Keratinocyte (primary cell): ENCODE data around the gene GSC2. TPM values are rescaled to one million over a fixed set of nuclear protein-coding genes. Genes with fewer than 3 reads are reported as not detected.
"Not testable (repeated sequence)": the region's sequence is repeated elsewhere in the genome, so short reads cannot be mapped to it uniquely, and the experiment has no call there.

Source experiments
- DNase-seq: peaks from one replicate; pipeline ENCODE4 v3.0.0-alpha.2; 2011; ENCODE audit warnings: low read depth, missing footprints, low spot score
- FAIRE-seq: peaks from 2 replicates; lab custom pipeline; 2011; peaks lifted over from hg19 to GRCh38; lab: Jason Lieb, UNC
- H2AFZ ChIP-seq: 2 replicates; pipeline ENCODE4 v1.6.0; 2012; ENCODE audit warnings: low read length, control low read depth, inconsistent platforms; ENCODE audit not compliant: control insufficient read depth
- H3K27ac ChIP-seq: 2 replicates; pipeline ENCODE4 v1.5.1; 2011; ENCODE audit warnings: low read length; ENCODE audit not compliant: control insufficient read depth, insufficient read depth
- H3K27me3 ChIP-seq: 3 replicates; pipeline ENCODE4 v1.6.0; 2011; ENCODE audit warnings: low read length; ENCODE audit not compliant: control insufficient read depth, insufficient read depth; ENCODE audit errors: extremely low read depth
- H3K36me3 ChIP-seq, 2 experiments: 2 replicates in 1 of 2; 3 replicates in 1 of 2; pipeline ENCODE4 v1.5.1; 2011; ENCODE audit warnings: low read length in 2 of 2, mild to moderate bottlenecking in 1 of 2; ENCODE audit not compliant: control insufficient read depth in 2 of 2, insufficient read depth in 2 of 2; ENCODE audit errors: extremely low read depth in 1 of 2
- H3K4me1 ChIP-seq: 3 replicates; pipeline ENCODE4 v1.5.1; 2011; ENCODE audit warnings: low read length; ENCODE audit not compliant: control insufficient read depth, insufficient read depth; ENCODE audit errors: extremely low read depth
- H3K4me2 ChIP-seq: 3 replicates; pipeline ENCODE4 v1.6.0; 2011; ENCODE audit warnings: low read depth, low read length; ENCODE audit not compliant: control insufficient read depth, insufficient read depth; ENCODE audit errors: extremely low read depth
- H3K4me3 ChIP-seq, 3 experiments: fragments of 200-600 bp in 1 of 3; sonication (generic) in 1 of 3; 2 replicates in 2 of 3; 3 replicates in 1 of 3; pipeline ENCODE4 v1.5.1; 2011 to 2016; ENCODE audit warnings: low read length in 3 of 3, mild to moderate bottlenecking in 3 of 3, control low read depth in 2 of 3, inconsistent platforms in 1 of 3, low read depth in 1 of 3, mixed read lengths in 1 of 3, mixed run types in 1 of 3, moderate library complexity in 1 of 3; ENCODE audit not compliant: control insufficient read depth in 2 of 3, insufficient read depth in 2 of 3; ENCODE audit errors: extremely low read depth in 1 of 3
- H3K79me2 ChIP-seq: 2 replicates; pipeline ENCODE4 v1.6.0; 2012; ENCODE audit warnings: low read length; ENCODE audit not compliant: control insufficient read depth, insufficient read depth
- H3K9ac ChIP-seq: 3 replicates; pipeline ENCODE4 v1.6.0; 2011; ENCODE audit warnings: low read length; ENCODE audit not compliant: control insufficient read depth, insufficient read depth; ENCODE audit errors: extremely low read depth
- H3K9me1 ChIP-seq: 3 replicates; pipeline ENCODE4 v1.6.0; 2011; ENCODE audit warnings: low read length; ENCODE audit not compliant: control insufficient read depth, insufficient read depth; ENCODE audit errors: extremely low read depth
- H3K9me3 ChIP-seq: 2 replicates; pipeline ENCODE4 v1.5.1; 2012; ENCODE audit warnings: low read depth, low read length; ENCODE audit not compliant: control insufficient read depth
- H4K20me1 ChIP-seq: 3 replicates; pipeline ENCODE4 v1.6.0; 2011; ENCODE audit warnings: low read length; ENCODE audit not compliant: control insufficient read depth, insufficient read depth; ENCODE audit errors: extremely low read depth
- EZH2 ChIP-seq: IDR thresholded peaks from one replicate; pipeline ENCODE4 v1.6.1; 2012; ENCODE audit warnings: inconsistent platforms, mild to moderate bottlenecking, low read length, moderate library complexity
- dilution Hi-C: fragments of 300-500 bp; cut with MboI; formaldehyde crosslinking; loops from one replicate; pipeline ENCODE4 v1.7.0; 2020; ENCODE audit warnings: low sequenced_read_pairs; ENCODE audit not compliant: extremely low pct_ligation_motif_present
- polyA plus RNA-seq, 5 experiments: library from polyadenylated mRNA; depleted of rRNA in 3 of 5; stranded (reverse) in 3 of 5; stranded (forward) in 1 of 5; unstranded in 1 of 5; fragments of >200 nt; gene quantifications; 1 replicate in 1 of 5; 2 replicates in 3 of 5; 3 replicates in 1 of 5; pipeline versions ENCODE4 v1.2.1 to v1.2.3, GENCODE V29; 2011 to 2012; ENCODE audit warnings: missing spikeins in 2 of 5, low read depth in 1 of 5, low replicate concordance in 1 of 5
- TF ChIP-seq, protein P1 (sequence below), 3 experiments: IDR thresholded peaks in 1 of 3; conservative IDR thresholded peaks in 1 of 3; optimal IDR thresholded peaks in 1 of 3; 2 replicates in 2 of 3; 3 replicates in 1 of 3; pipeline versions ENCODE3 to v1.5.1; 2011; ENCODE audit warnings: low read length in 3 of 3, mild to moderate bottlenecking in 3 of 3, moderate library complexity in 2 of 3, control low read depth in 1 of 3, inconsistent platforms in 1 of 3; ENCODE audit not compliant: insufficient read depth in 2 of 3; ENCODE audit errors: extremely low read depth in 1 of 3

The GSC2 gene
- polyA plus RNA-seq, 1 donor (not counting 4 experiments of a cell fraction or from before 2014, with no cell fraction given) = not detected

- no peaks in the 10 kb centered on the region for H3K4me1 ChIP-seq
- DNase-seq = no peak
- H3K9me3 ChIP-seq = no peaks in the 10 kb centered on the region
- no peak for FAIRE-seq
- dilution Hi-C loops = no loop called here
- no peaks in the 10 kb centered on the region for H4K20me1 ChIP-seq
- H3K9ac ChIP-seq = no peak overlapping the region
- H3K79me2 ChIP-seq = no peaks in the 10 kb centered on the region
- H3K4me3 ChIP-seq = no peak overlapping the region
- H3K4me2 ChIP-seq = no peak overlapping the region
- H2AFZ ChIP-seq = no peak overlapping the region
- TF ChIP-seq, protein P1, sequence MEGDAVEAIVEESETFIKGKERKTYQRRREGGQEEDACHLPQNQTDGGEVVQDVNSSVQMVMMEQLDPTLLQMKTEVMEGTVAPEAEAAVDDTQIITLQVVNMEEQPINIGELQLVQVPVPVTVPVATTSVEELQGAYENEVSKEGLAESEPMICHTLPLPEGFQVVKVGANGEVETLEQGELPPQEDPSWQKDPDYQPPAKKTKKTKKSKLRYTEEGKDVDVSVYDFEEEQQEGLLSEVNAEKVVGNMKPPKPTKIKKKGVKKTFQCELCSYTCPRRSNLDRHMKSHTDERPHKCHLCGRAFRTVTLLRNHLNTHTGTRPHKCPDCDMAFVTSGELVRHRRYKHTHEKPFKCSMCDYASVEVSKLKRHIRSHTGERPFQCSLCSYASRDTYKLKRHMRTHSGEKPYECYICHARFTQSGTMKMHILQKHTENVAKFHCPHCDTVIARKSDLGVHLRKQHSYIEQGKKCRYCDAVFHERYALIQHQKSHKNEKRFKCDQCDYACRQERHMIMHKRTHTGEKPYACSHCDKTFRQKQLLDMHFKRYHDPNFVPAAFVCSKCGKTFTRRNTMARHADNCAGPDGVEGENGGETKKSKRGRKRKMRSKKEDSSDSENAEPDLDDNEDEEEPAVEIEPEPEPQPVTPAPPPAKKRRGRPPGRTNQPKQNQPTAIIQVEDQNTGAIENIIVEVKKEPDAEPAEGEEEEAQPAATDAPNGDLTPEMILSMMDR (optimal IDR thresholded peaks at IDR 0.05 in 1 of 3, IDR thresholded peaks at IDR 0.05 in 1 of 3, conservative IDR thresholded peaks at IDR 0.05 in 1 of 3; ENCODE audit: extremely low read depth in 1 of 3, insufficient read depth in 2 of 3, low read length in 3 of 3) = no peak
- TF ChIP-seq EZH2 = no peak
- no peaks in the 10 kb centered on the region for H3K9me1 ChIP-seq
- no peak overlapping the region for H3K27ac ChIP-seq
- H3K36me3 ChIP-seq = no peaks in the 10 kb centered on the region
- H3K27me3 ChIP-seq = peaks cover 31% of the 10 kb centered on the region
Measured at GRCh38 chr22:19164425-19164824, 14.3 kb upstream of the GSC2 start.

- H3K4me3 ChIP-seq, H3K9me1 ChIP-seq, H3K79me2 ChIP-seq, H3K4me2 ChIP-seq, FAIRE-seq, H3K9ac ChIP-seq, H3K27ac ChIP-seq, H3K9me3 ChIP-seq, H4K20me1 ChIP-seq, H2AFZ ChIP-seq, H3K4me1 ChIP-seq, dilution Hi-C loops, H3K36me3 ChIP-seq, DNase-seq, H3K27me3 ChIP-seq: not testable (repeated sequence)
Measured at GRCh38 chr22:19158649-19159048, 8.6 kb upstream of the GSC2 start.

GRCh38 chr22:19156109-19156508, 6.0 kb upstream of the GSC2 start:
- H3K4me3 ChIP-seq, H3K79me2 ChIP-seq, H3K9me1 ChIP-seq, dilution Hi-C loops, H3K4me2 ChIP-seq, DNase-seq, H3K9ac ChIP-seq, H3K27ac ChIP-seq, H2AFZ ChIP-seq, H3K9me3 ChIP-seq, H4K20me1 ChIP-seq, FAIRE-seq, H3K36me3 ChIP-seq, H3K4me1 ChIP-seq: not testable (repeated sequence)
- peaks cover 18% of the 10 kb centered on the region for H3K27me3 ChIP-seq
